GM21381 (cell line): ENCODE results near the gene C12orf54.
"Not testable (repeated sequence)": the region's sequence is repeated elsewhere in the genome, so short reads cannot be mapped to it uniquely, and the experiment has no call there.

Experiments used
- ATAC-seq: cut with Tn5 transposase; IDR thresholded peaks from one replicate; pipeline ENCODE4 v1.9.1; 2021; ENCODE audit warnings: mild to moderate bottlenecking, moderate library complexity; ENCODE audit not compliant: unreplicated experiment

Gene C12orf54

DNA sequence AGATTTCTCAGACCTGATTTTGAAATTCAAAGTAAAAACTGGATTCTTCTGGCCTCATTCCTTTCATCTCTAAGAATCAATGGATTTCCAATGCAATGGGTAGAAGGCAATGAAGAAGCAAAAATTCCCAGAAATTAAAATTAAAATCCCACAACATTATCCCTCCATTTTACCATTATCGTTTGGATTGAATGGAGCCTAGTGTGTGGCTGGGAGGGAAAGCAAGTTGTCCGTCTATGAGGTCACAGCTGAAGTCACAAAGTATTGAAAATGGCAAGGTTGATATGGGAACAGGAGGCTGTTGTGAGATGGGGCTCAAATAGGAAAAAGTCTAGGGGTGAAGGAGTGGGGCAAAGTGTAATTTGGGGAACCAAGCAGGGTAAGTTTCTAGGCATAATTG, at the start of gene C12orf54:
TSS of gene C12orf54 (plus strand) at position 301 of the 400 bp plus-strand sequence. CDS start 799 bp downstream, outside the sequence.
- ATAC-seq: no peak

DNA sequence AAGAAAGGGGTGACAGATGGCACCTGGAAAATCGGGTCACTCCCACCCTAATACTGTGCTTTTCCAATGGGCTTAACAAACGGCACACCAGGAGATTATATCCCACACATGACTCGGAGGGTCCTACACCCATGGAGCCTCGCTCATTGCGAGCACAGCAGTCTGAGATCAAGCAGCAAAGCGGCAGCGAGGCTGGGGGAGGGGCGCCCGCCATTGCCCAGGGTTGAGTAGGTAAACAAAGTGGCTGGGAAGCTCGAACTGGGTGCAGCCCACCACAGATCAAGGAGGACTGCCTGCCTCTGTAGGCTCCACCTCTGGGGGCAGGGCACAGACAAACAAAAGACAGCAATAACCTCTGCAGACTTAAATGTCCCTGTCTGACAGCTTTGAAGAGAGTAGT, 48.3 kb upstream of the C12orf54 start:
- ATAC-seq: not testable (repeated sequence)

GRCh38 chr12:48441069-48441468, 41.2 kb upstream of the C12orf54 start:
- ATAC-seq: no peak

DNA sequence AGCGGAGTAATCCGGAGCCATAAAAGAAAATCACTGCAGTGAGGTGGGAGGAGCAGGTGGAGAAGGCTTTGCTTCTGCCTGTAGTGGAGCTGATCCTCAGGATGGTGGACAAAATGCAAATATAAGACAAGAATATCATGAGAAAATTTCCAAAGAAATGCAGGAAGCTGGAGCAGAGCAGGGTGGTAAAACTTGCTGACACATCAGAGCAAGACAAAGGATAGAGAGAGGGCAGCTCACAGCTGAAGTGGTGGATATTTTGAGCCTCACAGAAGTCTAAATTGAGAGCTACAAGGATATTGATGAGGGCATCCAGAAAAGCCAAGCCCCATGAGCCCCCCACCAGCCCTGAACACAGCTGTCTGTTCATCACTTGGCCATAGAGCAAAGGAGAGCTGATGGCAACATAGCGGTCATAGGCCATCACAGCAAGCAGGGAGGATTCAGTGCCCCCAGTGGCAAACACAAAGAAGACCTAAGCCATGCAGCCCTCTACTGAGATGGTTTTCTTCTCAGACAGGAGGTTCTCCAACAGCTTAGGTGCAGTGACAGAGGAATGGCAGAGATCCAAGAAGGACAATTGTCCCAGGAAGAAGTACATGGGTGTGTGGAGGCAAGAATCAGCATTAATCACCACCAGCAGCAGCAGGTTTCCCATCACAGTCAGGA, 40.0 kb upstream of the C12orf54 start:
- ATAC-seq: no peak

- no peak for ATAC-seq
Measured at GRCh38 chr12:48445538-48445937, 36.8 kb upstream of the C12orf54 start.

- ATAC-seq: no peak
Measured at GRCh38 chr12:48446161-48446776, 36.0 kb upstream of the C12orf54 start.

DNA sequence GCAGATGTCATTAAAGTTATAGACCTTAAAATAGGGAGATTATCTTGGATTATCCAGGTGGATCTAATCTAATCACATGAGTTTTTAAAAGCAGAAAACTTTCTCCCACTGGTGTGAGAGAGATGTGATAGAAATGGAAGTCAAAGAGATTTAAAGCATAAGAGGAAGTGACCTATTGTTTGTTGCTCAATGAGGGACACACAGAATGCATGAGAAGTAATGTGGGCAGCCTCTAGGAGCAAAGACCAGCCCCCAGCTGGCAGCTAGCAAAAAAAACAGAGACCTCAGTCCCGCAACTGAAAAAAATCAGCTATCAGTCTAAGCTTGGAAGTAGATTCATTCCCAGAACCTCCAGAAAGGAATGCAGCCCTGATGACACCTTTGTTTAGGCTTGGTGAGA, 34.5 kb upstream of the C12orf54 start:
- ATAC-seq: no peak

DNA sequence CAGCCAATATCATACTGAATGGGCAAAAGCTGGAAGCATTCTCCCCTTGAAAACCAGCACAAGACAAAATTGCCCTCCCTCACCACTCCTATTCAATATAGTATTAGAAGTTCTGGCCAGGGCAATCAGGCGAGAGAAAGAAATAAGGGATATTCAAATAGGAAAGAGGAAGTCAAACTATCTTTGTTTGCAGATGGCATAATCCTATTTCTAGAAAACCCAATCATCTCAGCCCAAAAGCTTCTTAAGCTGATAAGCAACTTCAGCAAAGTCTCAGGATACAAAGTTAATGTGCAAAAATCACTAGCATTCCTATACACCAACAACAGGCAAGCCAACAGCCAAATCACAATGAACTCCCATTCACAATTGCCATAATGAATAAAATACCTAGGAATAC, 30.9 kb upstream of the C12orf54 start:
- ATAC-seq: no peak

DNA sequence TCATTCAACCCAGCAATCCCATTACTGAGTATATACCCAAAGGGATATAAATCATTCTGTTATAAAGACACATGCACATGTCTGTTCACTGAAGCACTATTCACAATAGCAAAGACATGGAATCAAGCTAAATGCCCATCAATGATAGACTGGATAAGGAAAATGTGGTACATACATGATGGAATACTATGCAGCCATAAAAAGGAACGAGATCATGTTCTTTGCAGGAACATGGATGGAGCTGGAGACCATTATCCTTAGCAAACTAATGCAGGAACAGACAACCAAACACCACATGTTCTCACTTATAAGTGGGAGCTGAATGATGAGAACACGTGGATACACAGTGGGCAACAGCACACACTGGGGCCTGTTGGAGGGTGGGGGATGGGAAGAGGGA, 29.3 kb upstream of the C12orf54 start:
- ATAC-seq: not testable (repeated sequence)

GRCh38 chr12:48454667-48455066, 27.6 kb upstream of the C12orf54 start:
- no peak for ATAC-seq

- ATAC-seq: no peak
Measured at GRCh38 chr12:48455116-48455515, 27.2 kb upstream of the C12orf54 start.

DNA sequence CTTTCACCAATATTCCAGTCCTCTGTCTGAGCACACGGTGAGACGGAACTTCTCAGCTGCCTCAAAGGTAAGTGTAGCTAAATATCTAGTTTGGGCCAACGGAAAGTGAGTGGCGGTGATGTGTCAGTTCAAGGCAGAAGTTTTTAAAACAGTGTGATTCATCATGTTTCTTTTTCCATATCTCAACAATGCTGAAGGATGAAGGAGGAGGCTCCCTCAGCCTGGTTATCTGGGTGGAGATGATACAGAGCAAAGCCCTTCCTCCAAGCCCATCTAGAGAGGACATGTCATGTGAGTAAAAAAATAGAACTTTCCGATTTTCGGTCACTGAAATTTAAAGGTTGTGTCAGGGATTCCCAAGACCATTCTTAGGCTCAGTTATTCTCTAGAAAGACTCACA, 23.0 kb upstream of the C12orf54 start:
- ATAC-seq: no peak

DNA sequence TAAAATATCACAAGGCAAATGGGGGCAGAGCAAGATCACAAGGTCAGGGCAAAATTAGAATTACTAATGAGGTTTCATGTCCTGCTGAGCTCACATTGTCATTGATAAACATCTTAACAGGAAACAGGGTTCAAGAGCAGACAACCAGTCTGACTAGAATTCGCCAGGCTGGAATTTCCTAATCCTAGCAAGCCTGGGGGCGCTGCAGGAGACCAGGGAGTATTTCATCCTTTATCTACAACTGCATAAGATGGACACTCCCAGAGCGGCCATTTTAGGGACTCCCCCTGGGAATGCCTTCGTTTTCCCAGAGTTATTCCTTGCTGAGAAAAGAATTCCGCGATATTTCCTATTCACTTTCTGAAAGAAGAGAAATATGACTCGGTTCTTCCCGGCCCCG, 13.3 kb upstream of the C12orf54 start:
- ATAC-seq: not testable (repeated sequence)

DNA sequence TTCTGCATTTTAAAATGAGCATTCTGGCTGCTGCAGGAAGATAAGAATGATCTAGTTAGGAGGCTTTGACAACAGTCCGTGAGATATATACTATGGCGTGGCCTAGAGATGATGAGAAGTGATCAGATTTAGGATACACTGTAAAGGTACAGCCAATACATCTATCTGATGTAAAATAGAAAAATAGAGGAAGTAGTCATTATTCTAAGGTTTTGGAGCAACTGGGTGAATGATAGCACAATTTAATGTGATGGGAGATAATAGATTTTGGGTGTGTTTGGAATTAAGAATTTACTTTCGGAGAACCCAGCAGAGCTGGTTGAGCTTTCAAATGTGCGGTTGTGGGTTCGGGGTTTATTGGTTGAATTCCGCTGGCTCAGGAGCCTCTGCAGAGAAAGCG, 10.0 kb upstream of the C12orf54 start, which contains the start of gene ANP32D:
TSS of gene ANP32D (plus strand) at position 301 of the 400 bp plus-strand sequence. CDS start 106 bp downstream, outside the sequence.
- ATAC-seq: no peak

DNA sequence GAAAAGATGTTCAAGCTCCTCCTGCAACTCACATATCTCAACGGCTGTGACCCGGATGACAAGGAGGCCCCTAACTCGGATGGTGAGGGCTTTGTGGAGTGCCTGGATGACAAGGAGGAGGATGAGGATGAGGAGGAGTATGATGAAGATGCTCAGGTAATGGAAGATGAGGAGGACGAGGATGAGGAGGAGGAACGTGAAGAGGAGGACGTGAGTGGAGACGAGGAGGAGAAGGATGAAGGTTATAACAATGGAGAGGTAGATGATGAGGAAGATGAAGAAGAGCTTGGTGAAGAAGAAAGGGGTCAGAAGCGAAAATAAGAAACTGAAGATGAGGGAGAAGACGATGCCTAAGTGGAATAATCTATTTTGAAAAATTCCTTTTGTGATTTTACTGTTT, 9.2 kb upstream of the C12orf54 start:
- no peak for ATAC-seq

DNA sequence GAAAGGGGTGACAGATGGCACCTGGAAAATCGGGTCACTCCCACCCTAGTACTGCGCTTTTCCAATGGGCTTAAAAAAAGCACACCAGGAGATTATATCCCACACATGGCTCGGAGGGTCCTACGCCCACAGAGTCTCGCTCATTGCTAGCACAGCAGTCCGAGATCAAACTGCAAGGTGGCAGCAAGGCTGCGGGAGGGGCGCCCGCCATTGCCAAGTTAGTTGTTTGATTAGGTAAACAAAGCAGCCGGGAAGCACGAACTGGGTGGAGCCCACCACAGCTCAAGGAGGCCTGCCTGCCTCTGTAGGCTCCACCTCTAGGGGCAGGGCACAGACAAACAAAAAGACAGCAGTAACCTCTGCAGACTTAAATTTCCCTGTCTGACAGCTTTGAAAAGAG, 7.8 kb upstream of the C12orf54 start:
- ATAC-seq: not testable (repeated sequence)

GRCh38 chr12:48482930-48483329, 632 bp downstream of the C12orf54 start:
- ATAC-seq: no peak

DNA sequence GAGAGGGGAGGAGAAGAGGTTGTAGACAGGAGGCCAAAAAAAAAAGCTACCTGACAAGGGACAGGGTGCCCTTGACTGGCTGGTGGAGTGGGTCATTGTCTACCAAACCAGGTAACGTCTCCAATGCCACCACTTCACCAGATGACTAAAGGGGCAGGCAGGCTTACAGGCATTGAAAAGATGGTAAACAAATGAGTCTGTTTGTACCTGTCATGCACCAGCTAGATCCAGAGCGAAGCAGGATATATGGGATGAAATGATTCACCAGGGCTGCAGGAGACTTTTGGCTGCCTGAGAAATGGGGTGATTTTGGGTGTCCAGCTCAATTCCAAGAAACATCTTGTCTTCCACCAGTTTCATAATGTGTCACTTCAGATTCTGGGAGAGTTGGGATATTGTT, 4.0 kb downstream of the C12orf54 start:
- ATAC-seq: no peak

- ATAC-seq: no peak
Measured at GRCh38 chr12:48486679-48487078, 4.4 kb downstream of the C12orf54 start.

GRCh38 chr12:48489012-48489411, 6.7 kb downstream of the C12orf54 start:
- peak; percentile 90 for ATAC-seq

DNA sequence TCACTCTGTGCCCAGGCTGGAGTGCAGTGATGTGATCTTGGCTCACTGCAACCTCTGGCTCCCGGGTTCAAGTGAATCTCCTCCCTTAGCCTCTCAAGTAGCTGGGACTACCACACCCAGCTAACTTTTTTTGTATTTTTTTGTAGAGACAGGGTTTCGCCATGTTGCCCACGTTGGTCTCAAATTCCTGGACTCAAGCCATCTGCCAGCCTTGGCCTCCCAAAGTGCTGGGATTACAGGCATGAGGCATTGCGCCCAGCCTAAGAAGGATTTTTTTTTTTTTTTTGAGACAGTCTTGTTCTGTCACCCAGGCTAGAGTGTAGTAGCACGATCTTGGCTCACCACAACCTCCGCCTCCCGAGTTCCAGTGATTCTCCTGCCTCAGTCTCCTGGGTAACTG, 7.2 kb downstream of the C12orf54 start:
- not testable (repeated sequence) for ATAC-seq

- ATAC-seq: not testable (repeated sequence)
Measured at GRCh38 chr12:48500281-48500680, 18.0 kb downstream of the C12orf54 start.
